T-helper 22 cell (primary cell): ENCODE data around the gene ATXN7L1.
"Not testable (repeated sequence)": the region's sequence is repeated elsewhere in the genome, so short reads cannot be mapped to it uniquely, and the experiment has no call there.

Source experiments
- DNase-seq: peaks from one replicate; pipeline ENCODE4 v3.0.0-alpha.2; 2020; ENCODE audit warnings: low read depth

ATXN7L1 gene

DNA sequence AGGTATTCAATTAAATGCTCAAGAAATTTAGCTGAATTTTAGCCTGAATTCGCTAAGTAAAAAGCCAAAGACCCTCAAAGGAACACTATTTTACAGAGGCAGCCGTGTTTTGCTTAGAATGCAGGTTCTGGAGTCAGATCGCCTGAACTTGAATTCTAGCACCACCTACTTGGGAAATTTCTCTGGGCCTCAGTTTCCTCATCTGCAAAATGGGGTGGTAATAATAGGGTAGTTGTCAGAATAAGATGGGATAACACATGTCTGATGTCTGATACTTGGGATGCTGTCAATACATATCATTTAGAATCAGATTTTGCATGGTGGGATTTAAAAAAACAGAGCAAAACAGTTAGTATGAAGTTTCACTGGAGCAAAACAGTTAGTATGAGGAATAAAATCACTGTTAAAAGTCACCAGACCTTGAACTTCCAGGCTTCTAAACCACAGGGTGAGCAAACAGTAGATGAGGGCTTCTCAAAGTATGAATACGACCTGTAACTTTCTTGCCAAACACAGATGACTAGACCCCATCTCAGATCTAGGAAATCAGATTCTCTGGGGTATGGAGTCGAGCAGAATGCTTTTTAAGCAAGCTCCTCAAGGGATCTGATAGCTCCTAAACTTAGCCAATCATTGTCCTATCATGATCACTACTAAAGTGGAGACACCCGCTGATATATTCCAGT is 75.4 kb downstream of the ATXN7L1 start:
- no peak for DNase-seq

DNA sequence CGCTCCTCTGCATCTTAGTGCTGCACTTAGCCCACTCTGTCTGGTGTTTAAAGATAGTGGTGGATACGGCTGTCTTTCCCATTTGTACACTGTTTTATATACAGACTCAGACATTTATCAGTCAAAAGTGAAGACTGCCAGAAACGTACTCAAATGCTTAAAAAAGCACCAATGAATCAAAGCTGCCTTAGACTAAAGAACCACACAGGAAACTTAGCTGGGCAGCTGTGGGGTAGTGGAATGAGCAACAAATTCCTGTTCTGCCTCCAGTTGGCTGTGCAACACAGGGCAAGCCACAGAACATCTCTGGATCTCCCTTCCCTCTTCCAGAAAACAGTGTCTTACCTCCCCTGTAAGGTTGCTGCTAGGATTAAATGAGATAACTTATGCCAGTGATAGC is 76.0 kb downstream of the ATXN7L1 start:
- DNase-seq, result no peak

DNA sequence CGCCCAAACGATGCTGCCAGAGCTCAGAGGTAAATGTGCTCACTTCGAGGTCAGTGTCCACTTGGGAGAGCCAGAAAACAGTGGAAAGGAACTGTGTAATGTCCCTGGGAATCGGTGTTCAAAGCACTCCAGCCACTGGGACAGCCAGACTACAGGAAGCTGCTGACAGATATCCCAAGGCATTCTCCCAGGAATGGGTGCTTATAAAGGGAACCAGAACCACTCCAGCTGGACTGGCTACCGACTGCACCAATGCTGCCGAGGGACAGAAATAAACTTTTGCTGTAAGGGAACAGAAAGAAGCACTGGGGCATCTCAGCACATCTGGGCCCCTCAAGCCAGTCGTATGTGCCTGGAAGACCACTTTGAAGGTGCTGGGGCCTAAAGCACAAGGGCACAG is 76.7 kb downstream of the ATXN7L1 start:
- DNase-seq, result no peak

DNA sequence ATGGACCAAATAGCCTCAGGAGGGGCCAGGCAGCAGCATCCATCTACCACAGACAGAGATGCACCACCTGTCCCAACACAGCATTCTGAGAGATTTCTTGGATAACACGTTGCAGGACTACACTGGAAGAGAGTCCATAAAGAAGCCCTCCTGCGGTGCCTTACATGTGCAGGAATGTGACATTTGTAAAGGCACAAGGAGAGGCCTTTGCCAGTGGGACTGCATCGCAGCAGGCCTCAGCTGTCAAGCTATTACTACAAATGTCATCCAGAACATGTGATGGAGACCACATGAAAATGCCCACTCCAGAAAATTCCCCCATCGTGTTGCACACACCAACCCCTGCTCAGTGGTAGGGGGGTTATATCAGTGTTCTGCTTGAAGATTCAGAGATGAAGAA is 77.4 kb downstream of the ATXN7L1 start:
- no peak for DNase-seq

DNA sequence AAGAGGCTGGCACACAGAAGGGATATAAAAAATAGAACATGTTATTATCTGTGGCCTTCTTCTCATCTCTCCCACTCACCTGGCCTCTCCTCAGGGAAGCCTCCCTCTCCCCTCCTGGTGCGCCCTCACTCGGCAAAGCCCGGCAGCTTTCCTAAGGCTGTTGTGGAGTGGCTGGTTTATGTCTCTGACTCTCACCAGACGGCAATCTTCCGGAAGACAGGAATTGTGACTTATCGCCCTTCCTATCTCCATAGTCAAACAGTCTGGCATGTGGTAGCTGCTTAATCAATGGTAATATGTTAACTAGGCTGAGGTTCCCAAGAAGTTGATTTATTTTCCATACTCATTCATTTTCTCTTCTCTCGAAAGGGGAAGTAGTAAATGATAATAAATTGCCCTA is 78.7 kb downstream of the ATXN7L1 start:
- DNase-seq, result no peak

DNA sequence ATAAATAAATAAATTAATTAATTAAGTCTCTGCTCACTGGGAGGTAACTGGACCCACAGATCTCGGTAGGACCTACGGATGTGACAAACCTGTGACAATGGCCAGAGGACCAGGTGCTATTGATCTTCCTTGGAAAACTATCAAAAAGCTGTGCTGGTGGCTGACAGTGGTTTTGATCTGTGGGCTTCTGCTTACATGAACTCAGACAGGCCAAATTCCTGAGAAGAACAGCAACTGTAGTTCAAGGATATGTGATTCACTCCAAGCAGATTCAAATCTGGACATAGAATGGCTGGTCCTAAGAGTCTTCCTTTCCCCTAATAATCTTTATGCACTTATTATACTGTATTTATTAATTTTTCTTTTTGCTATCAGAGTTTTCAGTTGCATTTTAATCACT is 80.0 kb downstream of the ATXN7L1 start:
- DNase-seq, result no peak

DNA sequence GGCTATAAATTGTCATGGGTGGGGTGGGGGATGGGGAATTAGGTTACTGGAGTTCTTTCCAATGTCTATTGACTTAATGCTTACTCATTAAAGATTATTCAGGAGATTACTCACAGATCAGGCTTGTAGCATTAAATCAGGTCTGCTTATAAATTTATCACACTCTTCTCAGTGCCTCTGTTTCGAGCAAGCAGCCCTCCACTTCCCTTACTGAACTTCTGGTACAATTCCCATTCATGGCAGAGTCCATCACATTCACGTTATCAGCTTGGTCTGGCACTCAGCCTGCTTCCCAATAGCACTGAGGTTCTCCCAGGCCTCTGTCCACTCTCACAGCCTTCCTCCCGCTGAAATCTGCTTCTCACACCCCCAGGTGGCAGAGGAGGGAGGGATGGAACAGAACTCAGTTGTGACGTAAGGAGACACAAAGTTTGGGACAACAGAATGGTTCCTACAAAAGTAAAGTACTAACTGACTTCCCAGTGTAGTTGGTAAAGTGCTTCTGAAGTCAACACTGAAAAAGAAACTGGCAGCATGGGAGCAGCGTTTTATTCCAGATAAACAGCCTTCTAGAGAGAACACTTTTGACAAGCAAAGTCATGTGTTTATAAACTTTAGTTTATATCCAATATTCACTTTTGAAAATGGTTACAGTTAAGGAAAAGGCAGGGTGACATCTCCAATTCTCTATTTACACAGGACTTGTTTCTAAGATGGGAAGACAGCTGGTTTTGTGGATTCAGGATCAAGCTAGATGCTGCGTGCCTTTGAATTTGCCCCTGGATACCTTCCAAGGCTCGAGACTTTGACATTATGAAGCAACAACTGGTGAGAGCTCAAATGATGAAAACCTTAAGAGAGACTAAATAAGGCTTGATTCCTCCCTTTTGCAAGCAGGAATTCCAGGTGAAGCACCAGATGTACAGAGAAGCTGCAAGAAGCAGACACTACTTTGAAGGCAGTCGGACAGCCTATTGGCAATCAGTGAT is 81.4 kb downstream of the ATXN7L1 start:
- DNase-seq, result no peak

DNA sequence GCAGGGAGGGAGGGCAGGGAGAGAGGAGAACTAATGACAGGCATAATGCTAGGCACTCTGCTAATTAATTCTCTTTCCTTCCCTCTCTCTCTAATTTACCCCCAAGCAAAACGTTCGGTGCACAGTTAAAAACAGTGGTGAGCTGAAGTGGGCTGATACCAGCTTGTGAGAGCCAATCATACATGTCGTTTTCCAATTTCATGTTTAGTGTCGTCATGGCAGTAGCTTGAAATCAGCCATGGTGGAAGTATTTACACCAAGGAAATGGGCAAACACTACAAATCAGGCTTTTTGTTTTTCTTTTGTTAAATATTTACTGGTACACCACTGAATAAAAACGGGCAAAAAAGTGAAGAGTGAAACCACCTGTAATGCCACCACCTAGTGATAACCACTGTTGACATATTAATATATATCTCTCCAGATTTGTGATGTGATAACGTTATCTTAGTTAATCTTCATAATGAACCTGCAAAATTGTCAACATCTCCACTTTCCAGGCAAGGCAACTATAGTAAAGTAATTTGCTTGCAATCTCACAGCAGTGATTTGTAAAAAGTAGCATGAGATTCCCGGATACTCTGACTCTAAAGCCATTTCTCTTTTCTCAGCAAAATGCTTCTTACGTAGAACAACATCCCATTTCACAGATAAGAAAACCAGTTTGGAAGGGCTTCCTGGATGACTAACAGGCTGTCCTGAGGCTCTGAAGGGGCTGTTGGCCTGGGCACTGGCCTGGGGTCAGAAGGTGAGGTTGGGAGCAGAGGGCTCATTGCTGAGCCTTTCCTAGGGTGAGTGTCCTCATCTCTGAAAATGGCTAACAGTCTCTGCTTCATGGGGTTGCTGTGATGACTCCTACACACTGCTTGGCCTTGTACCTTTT is 83.7 kb downstream of the ATXN7L1 start:
- no peak for DNase-seq

DNA sequence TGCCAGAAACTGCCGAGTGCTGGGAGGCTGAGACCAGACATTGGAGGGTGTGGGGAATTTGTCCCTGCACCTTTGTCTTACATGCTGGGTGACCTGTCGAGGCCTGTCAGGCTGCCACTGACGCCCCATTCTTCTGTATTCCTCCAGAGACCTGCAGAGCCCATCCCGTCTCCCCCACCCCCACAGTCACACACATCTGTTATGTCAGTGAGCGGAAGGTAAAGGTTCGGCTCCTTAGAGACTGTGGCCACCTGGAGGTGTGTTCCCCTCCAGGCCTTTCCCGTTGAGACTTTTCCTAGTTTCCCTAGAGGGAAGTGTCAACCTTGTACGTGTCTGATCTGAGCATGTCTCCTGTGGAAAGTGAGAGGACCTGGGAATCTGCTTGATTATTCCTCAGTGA is 84.5 kb downstream of the ATXN7L1 start:
- no peak for DNase-seq

DNA sequence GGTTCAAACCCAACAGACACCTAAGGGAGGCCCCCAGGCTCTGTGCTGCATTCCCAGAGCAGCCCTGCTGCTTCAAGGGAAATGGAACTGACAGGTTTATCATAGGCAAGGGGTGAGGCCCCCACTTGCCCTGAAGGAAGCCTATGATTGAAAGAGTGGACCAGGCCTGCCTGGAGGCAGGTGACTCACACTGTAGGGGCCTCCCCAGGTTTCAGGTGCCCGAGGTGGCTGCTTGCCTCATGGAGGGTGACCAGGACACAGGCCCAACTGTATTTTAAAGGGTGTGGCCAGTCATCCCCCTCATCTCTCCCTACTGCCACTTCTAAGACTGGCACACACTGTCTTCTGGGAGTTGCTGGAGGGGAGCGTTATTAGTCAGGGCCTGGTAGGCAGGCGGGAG is 85.4 kb downstream of the ATXN7L1 start:
- no peak for DNase-seq

DNA sequence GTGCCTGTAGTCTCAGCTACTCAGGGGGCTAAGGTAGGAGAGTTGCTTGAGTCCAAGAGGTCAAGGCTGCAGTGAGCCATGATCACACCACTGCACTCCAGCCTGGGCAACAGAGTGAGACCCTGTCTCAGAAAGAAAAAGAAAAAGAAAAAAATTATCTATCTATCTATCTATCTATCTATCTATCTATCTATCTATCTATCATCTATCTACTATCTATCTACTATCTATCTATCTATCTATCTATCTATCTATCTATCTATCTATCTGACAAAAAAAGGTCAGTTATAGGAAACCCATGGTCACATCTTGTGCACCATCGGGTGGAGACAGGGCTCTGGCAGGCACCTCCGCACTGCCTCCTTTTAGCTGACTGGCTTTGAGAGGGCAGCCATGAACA is 85.9 kb downstream of the ATXN7L1 start:
- not testable (repeated sequence) for DNase-seq

DNA sequence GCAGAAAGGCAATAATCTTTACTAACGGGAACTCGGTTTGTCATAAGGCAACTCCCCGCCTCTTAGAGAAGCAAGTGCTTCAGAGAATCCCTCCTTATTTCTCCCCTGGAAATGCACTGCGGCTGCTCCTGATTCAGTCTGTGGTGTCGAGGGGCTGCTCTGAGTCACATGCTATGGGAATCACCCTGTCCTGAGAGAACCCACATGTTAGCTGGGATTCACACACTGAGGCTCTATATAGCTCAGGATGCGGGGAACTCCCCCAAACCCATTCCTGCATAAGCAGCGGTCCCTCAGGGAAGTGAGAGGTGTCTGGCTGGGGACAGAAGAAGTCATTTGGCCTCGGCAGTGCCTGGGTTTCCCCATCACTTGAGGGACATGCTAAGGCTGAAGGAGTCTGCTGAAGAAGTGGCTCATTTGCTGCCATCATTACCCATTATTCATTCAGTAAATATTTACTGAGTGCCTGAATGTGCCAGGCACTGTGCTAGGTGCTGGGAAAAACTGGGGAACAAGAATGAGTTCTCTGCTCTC is 87.5 kb downstream of the ATXN7L1 start:
- no peak for DNase-seq

DNA sequence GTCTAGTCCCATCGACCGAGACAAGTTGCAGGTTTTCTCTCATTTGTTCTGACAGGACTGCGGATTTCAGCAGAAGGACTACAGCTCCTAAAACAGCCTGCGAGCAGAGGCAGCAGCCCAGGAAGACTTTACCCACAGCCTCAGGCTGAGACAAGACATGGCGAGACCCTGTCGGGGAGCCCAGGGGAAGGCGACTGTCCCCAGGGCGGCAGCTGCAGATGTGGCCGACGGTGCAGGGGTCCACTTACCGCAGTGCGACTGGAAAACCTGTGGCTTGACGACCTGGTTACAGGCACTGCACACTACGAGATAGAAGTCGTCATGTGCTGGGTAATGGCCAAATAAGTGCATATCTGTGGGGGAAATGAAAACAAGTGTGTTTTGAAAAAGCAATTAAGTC is 88.0 kb downstream of the ATXN7L1 start:
- DNase-seq, result no peak

DNA sequence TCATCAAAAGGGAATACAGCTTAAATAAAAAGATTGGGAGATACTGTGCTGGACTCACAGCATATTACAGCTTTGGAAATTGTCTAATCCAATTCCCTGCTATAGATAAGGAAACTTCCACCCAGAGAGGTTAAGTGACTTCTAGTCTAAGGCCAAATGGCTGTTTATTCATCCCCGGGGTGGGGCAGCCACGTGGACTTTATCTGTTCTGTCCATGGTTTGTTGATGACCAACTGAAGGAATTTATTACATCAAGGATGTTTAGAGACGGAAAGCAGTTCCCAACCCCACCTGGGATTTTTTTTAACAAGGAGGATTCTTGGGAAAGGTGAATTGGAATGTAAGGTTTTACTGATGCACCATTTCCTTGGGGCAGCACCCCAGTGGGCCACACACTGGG is 88.6 kb downstream of the ATXN7L1 start:
- no peak for DNase-seq

DNA sequence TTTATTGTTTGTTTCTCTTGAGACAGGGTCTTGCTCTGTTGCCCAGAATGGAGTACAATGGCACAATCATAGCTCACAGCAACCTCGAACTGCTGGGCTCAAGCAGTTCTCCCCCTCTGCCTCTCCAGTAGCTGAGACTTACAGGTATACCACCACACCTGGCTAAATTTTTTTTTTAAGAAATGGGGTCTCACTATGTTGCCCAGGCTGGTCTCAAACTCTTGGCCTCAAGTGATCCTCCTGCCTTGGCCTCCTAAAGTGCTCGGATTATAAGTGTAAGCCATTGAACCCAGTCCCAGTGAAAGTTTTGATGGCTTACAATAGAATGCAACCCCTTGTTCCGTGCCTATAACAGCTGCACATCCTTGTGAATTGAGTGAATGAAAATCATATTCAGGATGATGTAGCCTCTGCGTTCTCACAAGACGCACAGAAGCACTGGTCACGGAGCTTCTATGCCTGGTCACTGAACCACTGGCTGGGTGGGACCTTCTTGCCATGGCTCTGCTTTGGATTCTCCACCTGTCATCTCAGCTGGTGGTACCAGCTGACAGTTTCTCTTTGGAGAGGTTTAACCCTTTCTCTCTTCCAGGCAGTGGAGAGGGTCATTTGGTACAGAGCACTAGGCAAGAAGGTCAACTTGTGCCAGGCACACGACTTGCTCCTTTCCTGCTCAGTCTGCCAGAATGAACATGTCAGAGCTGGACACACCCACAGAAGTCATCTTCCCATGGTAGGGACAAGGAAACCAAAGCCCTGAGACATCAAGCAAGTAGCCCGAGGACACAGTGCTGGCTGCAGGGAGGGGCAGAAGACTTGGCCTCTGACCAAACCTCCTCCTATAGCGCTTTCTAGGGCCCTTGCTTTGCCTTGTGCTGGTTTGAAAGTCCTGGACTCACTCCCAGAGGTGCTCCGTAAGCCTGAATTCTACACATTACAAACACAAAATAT is 89.6 kb downstream of the ATXN7L1 start:
- DNase-seq, result no peak

DNA sequence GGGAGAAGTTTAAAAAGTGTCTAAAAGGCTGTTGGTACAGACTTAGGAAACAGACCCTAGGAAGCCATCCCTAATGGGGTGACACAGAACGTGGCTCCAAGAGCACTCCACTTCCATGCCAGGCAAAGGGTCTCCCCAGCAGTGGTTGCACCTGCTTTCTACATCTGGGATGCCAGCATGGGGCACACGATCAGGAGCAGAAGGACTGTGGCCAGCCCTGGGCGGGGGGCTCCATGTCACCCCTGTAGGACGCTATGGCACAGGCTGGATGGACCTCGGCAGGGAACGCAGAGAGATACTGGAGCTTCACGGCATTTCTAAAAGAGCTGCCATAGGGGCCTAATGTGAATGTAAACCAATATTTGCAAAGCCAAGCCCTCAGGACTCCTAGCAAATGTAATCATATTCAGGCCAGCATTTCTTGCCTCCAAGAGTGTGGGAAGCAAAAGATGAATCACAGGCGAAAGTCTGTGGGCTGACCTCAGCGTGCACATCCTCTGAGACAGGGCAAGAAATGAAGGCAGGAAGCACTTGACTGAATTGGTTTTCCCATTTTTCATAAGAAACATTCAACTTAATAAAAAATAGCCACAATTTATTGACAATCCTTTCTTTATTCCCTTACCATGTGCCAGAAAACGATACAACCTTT is 93.9 kb downstream of the ATXN7L1 start:
- no peak for DNase-seq

DNA sequence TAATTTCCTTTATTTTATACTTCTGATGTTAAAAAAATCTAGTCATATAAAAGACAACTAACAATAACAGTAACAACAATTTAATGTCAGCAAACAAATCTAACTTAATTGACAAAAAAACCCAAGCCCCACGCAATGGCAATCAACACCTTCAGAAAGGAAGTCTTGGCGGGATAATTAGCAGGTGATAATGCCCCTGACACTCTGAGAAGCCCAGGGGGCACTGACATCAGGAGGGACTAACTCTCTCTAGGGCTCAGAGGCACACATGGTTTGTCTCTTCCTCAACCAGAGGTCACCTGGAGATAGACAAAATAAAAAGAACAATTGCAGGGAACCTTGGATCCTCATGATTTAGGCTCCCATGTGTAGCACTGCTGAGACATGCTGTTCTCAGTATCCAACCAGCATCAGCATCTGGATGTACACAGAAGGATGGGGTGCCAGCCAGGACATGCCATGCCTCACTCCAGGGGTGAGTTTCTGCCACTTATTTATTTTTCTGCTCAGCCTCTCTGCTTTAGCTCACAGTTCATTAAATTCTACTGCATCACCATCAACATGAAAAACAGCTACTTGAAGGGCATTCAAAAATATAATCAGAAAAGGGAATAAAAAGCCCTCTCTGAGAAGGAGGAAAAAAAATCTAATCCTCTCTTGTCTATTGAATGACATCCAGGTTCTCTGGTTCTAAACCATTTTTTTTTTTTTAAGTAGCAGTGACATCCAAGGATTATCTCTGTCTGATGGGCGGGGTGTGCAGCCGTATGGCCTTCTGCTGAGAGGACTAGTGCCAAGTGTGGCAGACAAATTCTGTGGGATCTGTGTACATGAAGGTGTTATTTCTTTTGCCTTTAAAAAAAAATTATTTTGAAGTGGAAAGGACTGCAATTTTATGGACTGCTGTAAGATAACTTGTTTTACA is 96.3 kb downstream of the ATXN7L1 start:
- no peak for DNase-seq

DNA sequence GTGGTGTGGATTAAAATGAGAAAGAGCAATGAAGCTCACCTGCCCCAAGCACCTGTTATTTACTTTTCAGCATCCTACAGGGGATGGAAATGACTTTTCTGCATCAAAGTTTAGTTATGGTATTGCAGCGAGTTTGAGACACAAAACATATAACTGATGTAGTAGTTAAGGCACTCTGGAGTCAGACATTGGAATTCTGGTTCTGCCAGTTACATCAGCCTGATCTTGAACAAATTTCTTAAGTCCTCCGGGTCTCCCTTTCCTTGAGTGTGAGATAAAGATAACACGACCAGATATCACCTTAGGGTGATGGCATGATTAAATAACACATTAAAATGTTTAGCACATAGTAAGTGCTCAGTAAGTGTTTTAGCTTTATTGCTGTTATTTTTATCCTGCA is 97.4 kb downstream of the ATXN7L1 start:
- DNase-seq, result no peak
